Adrenal gland (tissue), 5 donors: Measurements from ENCODE around the gene AGA.

Experiments used
- POLR2A ChIP-seq, 2 donors: fragments of 450-650 bp; IDR thresholded peaks; one replicate each; pipeline ENCODE4 v1.6.1; 2017; ENCODE audit warnings: antibody characterized with exemption in 2 of 2, mild to moderate bottlenecking in 2 of 2, moderate library complexity in 1 of 2
- TF ChIP-seq, protein P1 (sequence below), 6 experiments: fragments of 450-650 bp in 4 of 6; fragments of 200-600 bp in 2 of 6; sonication (generic) in 1 of 6; IDR thresholded peaks; 1 replicate in 5 of 6; 2 replicates in 1 of 6; pipeline versions ENCODE4 v1.5.1 to v1.8.0; 2016 to 2021; ENCODE audit warnings: antibody characterized with exemption in 6 of 6, mild to moderate bottlenecking in 2 of 6, moderate library complexity in 1 of 6
- donor health status: DM: no; HTN: no; CAD: no.

DNA sequence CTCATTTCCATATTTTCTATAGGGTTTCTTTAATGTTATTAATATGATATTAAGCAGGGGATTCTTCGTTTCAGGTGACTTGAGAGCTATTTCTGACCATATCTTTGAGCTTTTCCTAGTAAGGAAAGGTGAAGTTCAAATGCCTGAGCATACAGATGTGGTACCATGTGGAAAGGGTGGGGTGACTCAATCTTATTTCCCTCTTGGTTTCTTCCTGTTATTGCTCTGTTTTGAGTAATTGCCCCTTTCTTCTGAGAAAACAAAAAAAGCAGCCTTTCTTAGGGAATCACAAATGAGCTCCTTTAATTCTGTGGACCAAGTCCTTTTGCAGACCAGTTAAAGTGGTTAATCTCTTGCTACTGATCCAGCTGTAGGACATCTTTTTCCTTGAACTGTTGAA lies 41.0 kb upstream of the AGA start:
- TF ChIP-seq, protein P1, sequence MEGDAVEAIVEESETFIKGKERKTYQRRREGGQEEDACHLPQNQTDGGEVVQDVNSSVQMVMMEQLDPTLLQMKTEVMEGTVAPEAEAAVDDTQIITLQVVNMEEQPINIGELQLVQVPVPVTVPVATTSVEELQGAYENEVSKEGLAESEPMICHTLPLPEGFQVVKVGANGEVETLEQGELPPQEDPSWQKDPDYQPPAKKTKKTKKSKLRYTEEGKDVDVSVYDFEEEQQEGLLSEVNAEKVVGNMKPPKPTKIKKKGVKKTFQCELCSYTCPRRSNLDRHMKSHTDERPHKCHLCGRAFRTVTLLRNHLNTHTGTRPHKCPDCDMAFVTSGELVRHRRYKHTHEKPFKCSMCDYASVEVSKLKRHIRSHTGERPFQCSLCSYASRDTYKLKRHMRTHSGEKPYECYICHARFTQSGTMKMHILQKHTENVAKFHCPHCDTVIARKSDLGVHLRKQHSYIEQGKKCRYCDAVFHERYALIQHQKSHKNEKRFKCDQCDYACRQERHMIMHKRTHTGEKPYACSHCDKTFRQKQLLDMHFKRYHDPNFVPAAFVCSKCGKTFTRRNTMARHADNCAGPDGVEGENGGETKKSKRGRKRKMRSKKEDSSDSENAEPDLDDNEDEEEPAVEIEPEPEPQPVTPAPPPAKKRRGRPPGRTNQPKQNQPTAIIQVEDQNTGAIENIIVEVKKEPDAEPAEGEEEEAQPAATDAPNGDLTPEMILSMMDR (IDR thresholded peaks at IDR 0.05): no peak
- no peak for TF ChIP-seq POLR2A (IDR thresholded peaks at IDR 0.05)
